Neural progenitor cell (in vitro differentiated cells): ENCODE results near the gene KRT78. TPM values are rescaled to one million over a fixed set of nuclear protein-coding genes. Genes with fewer than 3 reads are reported as not detected.

ENCODE experiments used
- DNase-seq: peaks from one replicate; pipeline ENCODE4 v3.0.0-alpha.2; 2016; ENCODE audit warnings: low spot score
- H2AFZ ChIP-seq: fragments of 200-600 bp; sonication (generic); replicated peaks from 2 replicates; pipeline ENCODE4 v1.6.1; 2016; ENCODE audit warnings: antibody characterized with exemption
- H3F3A ChIP-seq: fragments of 200-600 bp; sonication (generic); 2 replicates; pipeline ENCODE4 v1.6.1; 2016; ENCODE audit warnings: antibody characterized with exemption, low read depth
- H3K27ac ChIP-seq: fragments of 200-600 bp; sonication (generic); 2 replicates; pipeline ENCODE4 v1.5.1; 2016; ENCODE audit warnings: mild to moderate bottlenecking
- H3K27me3 ChIP-seq: fragments of 200-600 bp; sonication (generic); 2 replicates; pipeline ENCODE4 v1.6.1; 2016; ENCODE audit warnings: mild to moderate bottlenecking, moderate library complexity
- H3K36me3 ChIP-seq: fragments of 200-600 bp; sonication (generic); 2 replicates; pipeline ENCODE4 v1.5.1; 2016
- H3K4me1 ChIP-seq: fragments of 200-600 bp; sonication (generic); 2 replicates; pipeline ENCODE4 v1.6.1; 2016; ENCODE audit warnings: mixed run types
- H3K4me2 ChIP-seq: fragments of 200-600 bp; sonication (generic); 2 replicates; pipeline ENCODE4 v1.6.1; 2016
- H3K4me3 ChIP-seq: fragments of 200-600 bp; sonication (generic); 2 replicates; pipeline ENCODE4 v1.5.1; 2016
- H3K79me2 ChIP-seq: fragments of 200-600 bp; sonication (generic); 2 replicates; pipeline ENCODE4 v1.6.1; 2016; ENCODE audit warnings: low read depth
- H3K9ac ChIP-seq: fragments of 200-600 bp; sonication (generic); 2 replicates; pipeline ENCODE4 v1.6.1; 2016
- H3K9me3 ChIP-seq: fragments of 200-600 bp; sonication (generic); 2 replicates; pipeline ENCODE4 v1.5.1; 2016; ENCODE audit warnings: low read depth
- H4K20me1 ChIP-seq: fragments of 200-600 bp; sonication (generic); 2 replicates; pipeline ENCODE4 v1.6.1; 2016; ENCODE audit warnings: low read depth
- H3K27ac Mint-ChIP-seq: 3 replicates; pipeline ENCODE4 v1.8.0; 2021; ENCODE audit warnings: mixed read lengths
- H3K27me3 Mint-ChIP-seq: 2 replicates; pipeline ENCODE4 v1.8.0; 2022; ENCODE audit warnings: low read depth, mild to moderate bottlenecking, inconsistent platforms, moderate library complexity, mixed read lengths; ENCODE audit not compliant: insufficient read depth
- H3K36me3 Mint-ChIP-seq: 3 replicates; pipeline ENCODE4 v1.8.0; 2021; ENCODE audit warnings: mixed read lengths
- H3K4me1 Mint-ChIP-seq: 3 replicates; pipeline ENCODE4 v1.8.0; 2021; ENCODE audit warnings: mixed read lengths
- H3K4me3 Mint-ChIP-seq: 3 replicates; pipeline ENCODE4 v1.8.0; 2021; ENCODE audit warnings: mild to moderate bottlenecking, moderate library complexity, mixed read lengths
- H3K9me3 Mint-ChIP-seq: 3 replicates; pipeline ENCODE4 v1.8.0; 2020; ENCODE audit warnings: mixed read lengths
- EZH2 ChIP-seq: fragments of 200-600 bp; sonication (generic); IDR thresholded peaks from 2 replicates; pipeline ENCODE4 v1.6.1; 2017; ENCODE audit warnings: antibody characterized with exemption, mild to moderate bottlenecking, moderate library complexity
- EZH2phosphoT487 ChIP-seq: fragments of 200-600 bp; sonication (generic); IDR thresholded peaks from 2 replicates; pipeline ENCODE4 v1.6.1; 2017; ENCODE audit warnings: antibody characterized with exemption
- total RNA-seq: library from RNA; depleted of rRNA; stranded (reverse); fragments of >200 nt; gene quantifications from 2 replicates; pipeline ENCODE4 v1.2.3, GENCODE V29; 2015; ENCODE audit warnings: low replicate concordance
- TF ChIP-seq, protein P1 (sequence below): fragments of 200-600 bp; sonication (generic); IDR thresholded peaks from 2 replicates; pipeline ENCODE4 v1.5.1; 2017; ENCODE audit warnings: antibody characterized with exemption, mild to moderate bottlenecking

KRT78 gene
- total RNA-seq, 1 donor from 2014 or later: not detected

DNA sequence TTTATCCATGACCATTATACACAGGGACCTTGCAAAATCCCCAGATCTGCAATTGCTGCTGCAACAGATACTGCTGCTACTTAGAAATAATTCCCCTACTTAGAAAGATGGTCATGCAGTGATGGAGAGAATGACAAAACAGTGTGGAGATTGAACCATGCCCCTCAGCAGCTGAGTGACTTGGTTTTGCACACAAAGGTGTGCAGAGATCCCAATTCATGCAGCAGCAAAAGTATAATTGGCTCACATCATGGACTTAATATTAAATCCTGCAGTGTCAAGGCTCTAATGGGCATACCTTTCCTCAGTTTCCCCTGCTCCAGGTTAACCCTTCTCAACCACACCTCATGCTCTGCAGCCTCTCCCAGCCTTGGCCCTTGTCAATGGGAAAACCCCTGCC lies 3.0 kb upstream of the KRT78 start:
- no peaks in the 10 kb centered on the region for H3K4me1 ChIP-seq
- peaks cover 3% of the 10 kb centered on the region for H3K4me1 Mint-ChIP-seq
- H3K79me2 ChIP-seq: no peaks in the 10 kb centered on the region
- no peak overlapping the region for H3K4me2 ChIP-seq
- no peaks in the 10 kb centered on the region for H3F3A ChIP-seq
- H2AFZ ChIP-seq: no peak overlapping the region
- no peaks in the 10 kb centered on the region for H4K20me1 ChIP-seq
- DNase-seq: no peak
- no peak overlapping the region for H3K27ac ChIP-seq
- no peak overlapping the region for H3K9ac ChIP-seq
- no peaks in the 10 kb centered on the region for H3K27me3 ChIP-seq
- no peak overlapping the region for H3K4me3 Mint-ChIP-seq
- H3K4me3 ChIP-seq: no peak overlapping the region
- TF ChIP-seq, protein P1, sequence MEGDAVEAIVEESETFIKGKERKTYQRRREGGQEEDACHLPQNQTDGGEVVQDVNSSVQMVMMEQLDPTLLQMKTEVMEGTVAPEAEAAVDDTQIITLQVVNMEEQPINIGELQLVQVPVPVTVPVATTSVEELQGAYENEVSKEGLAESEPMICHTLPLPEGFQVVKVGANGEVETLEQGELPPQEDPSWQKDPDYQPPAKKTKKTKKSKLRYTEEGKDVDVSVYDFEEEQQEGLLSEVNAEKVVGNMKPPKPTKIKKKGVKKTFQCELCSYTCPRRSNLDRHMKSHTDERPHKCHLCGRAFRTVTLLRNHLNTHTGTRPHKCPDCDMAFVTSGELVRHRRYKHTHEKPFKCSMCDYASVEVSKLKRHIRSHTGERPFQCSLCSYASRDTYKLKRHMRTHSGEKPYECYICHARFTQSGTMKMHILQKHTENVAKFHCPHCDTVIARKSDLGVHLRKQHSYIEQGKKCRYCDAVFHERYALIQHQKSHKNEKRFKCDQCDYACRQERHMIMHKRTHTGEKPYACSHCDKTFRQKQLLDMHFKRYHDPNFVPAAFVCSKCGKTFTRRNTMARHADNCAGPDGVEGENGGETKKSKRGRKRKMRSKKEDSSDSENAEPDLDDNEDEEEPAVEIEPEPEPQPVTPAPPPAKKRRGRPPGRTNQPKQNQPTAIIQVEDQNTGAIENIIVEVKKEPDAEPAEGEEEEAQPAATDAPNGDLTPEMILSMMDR: no peak
- TF ChIP-seq EZH2: no peak
- no peak for TF ChIP-seq EZH2phosphoT487
- H3K36me3 ChIP-seq: no peaks in the 10 kb centered on the region
- peaks cover 8% of the 10 kb centered on the region for H3K27me3 Mint-ChIP-seq
- H3K36me3 Mint-ChIP-seq: no peaks in the 10 kb centered on the region
- H3K27ac Mint-ChIP-seq: no peak overlapping the region
- H3K9me3 ChIP-seq: no peaks in the 10 kb centered on the region
- peaks cover 6% of the 10 kb centered on the region for H3K9me3 Mint-ChIP-seq

DNA sequence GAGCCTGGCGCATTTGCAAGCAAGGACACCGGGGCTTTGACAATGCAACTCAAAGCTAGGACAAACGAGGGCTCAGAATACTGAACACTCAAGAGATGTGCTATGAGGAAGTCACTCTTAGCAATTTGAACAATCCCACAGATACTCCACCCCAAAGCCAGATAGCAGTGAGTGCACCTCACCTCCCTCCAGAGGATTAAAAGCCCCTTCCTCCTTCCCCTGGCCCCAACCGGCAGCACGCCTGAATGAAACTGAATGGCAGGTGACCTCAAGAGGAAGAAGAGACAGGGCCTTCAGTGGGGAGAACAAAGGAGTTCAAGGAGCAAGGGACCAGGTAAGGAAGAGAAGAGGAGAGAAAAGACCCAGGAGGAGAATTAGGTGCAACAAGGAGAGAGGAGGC lies 1.9 kb upstream of the KRT78 start:
- H3K36me3 Mint-ChIP-seq: no peaks in the 10 kb centered on the region
- Histone ChIP-seq H3K27ac (no peak overlapping the region), H3K27me3 (no peaks in the 10 kb centered on the region), H3K9me3 (no peaks in the 10 kb centered on the region), H3K9ac (no peak overlapping the region), H3K36me3 (no peaks in the 10 kb centered on the region), H3K4me3 (no peak overlapping the region), H3K4me2 (no peak overlapping the region), H2AFZ (no peak overlapping the region), H3K4me1 (no peaks in the 10 kb centered on the region), H4K20me1 (no peaks in the 10 kb centered on the region), H3K79me2 (no peaks in the 10 kb centered on the region), H3F3A (no peaks in the 10 kb centered on the region)
- H3K4me1 Mint-ChIP-seq: peaks cover 3% of the 10 kb centered on the region
- peaks cover 6% of the 10 kb centered on the region for H3K27me3 Mint-ChIP-seq
- DNase-seq: no peak
- H3K9me3 Mint-ChIP-seq: peaks cover 6% of the 10 kb centered on the region
- no peak for TF ChIP-seq EZH2
- no peak for TF ChIP-seq EZH2phosphoT487
- TF ChIP-seq, protein P1: no peak
- no peak overlapping the region for H3K4me3 Mint-ChIP-seq
- peak overlapping the region; percentile 69 for H3K27ac Mint-ChIP-seq

DNA sequence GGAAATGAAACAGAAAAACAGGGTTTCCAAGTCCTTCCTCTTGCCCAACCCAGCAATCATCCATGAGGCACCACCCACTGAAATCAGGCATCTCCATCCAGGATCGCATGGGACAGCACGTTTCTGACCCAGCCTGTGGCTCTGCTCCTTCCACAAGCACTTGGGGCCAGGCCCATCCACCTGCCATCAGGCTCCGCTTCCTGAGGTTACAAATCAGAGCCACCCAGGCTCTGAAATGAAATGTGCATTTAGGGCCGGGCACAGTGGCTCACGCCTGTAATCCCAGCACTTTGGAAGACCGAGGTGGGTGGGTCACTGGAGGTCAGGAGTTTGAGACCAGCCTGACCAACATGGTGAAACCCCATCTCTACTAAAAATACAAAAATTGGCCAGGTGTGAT lies 717 bp upstream of the KRT78 start:
- H3K9ac ChIP-seq: no peak overlapping the region
- no peak overlapping the region for H3K4me2 ChIP-seq
- no peak overlapping the region for H3K27ac ChIP-seq
- Mint-ChIP-seq H3K4me1 (peaks cover 3% of the 10 kb centered on the region), H3K36me3 (no peaks in the 10 kb centered on the region), H3K27me3 (peaks cover 7% of the 10 kb centered on the region), H3K27ac (no peak overlapping the region), H3K9me3 (peaks cover under 1% of the 10 kb centered on the region), H3K4me3 (no peak overlapping the region)
- DNase-seq: no peak
- no peaks in the 10 kb centered on the region for H3K9me3 ChIP-seq
- H3K79me2 ChIP-seq: no peaks in the 10 kb centered on the region
- no peak overlapping the region for H2AFZ ChIP-seq
- H3K27me3 ChIP-seq: no peaks in the 10 kb centered on the region
- TF ChIP-seq, protein P1: no peak
- no peak for TF ChIP-seq EZH2phosphoT487
- no peak for TF ChIP-seq EZH2
- no peaks in the 10 kb centered on the region for H3K36me3 ChIP-seq
- no peaks in the 10 kb centered on the region for H3K4me1 ChIP-seq
- H3K4me3 ChIP-seq: no peak overlapping the region
- H3F3A ChIP-seq: no peaks in the 10 kb centered on the region
- H4K20me1 ChIP-seq: no peaks in the 10 kb centered on the region
